HepG2 (cell line): ENCODE data around the gene HACD2. TPM values are rescaled to one million over a fixed set of nuclear protein-coding genes. Genes with fewer than 3 reads are reported as not detected.

Experiments
- FOXK1 ChIP-seq: sonication (generic); formaldehyde crosslinking; IDR thresholded peaks from 2 replicates; pipeline ENCODE4 v1.4.0; 2020; ENCODE audit warnings: low read depth, missing genetic modification reagents, borderline replicate concordance
- HMG20A ChIP-seq: IDR thresholded peaks from 2 replicates; pipeline ENCODE4 v1.6.1; 2016; ENCODE audit warnings: borderline replicate concordance
- NR1H2 ChIP-seq: sonication (generic); formaldehyde crosslinking; IDR thresholded peaks from 2 replicates; pipeline ENCODE4 v1.8.1; 2022; ENCODE audit warnings: low read depth, missing genetic modification reagents, borderline replicate concordance
- SNRNP70 ChIP-seq: fragments of 200-400 bp; formaldehyde crosslinking; IDR thresholded peaks from 2 replicates; pipeline ENCODE4 v1.6.1; 2017; ENCODE audit warnings: mild to moderate bottlenecking, low read depth, low read length, moderate library complexity
- ZNF138 ChIP-seq: sonication (generic); formaldehyde crosslinking; IDR thresholded peaks from 2 replicates; pipeline ENCODE4 v1.5.0; 2020; ENCODE audit warnings: mild to moderate bottlenecking, low read depth, missing genetic modification reagents
- ZNF20 ChIP-seq: sonication (generic); formaldehyde crosslinking; IDR thresholded peaks from 2 replicates; pipeline ENCODE4 v1.4.0; 2020; ENCODE audit warnings: mild to moderate bottlenecking, moderate library complexity, missing genetic modification reagents
- ZNF230 ChIP-seq: sonication (generic); formaldehyde crosslinking; IDR thresholded peaks from 2 replicates; pipeline ENCODE4 v1.4.0; 2020; ENCODE audit warnings: mild to moderate bottlenecking, missing genetic modification reagents
- ZNF430 ChIP-seq: sonication (generic); formaldehyde crosslinking; IDR thresholded peaks from 2 replicates; pipeline ENCODE4 v1.9.0; 2021; ENCODE audit warnings: mild to moderate bottlenecking, missing genetic modification reagents
- ZNF720 ChIP-seq: sonication (generic); formaldehyde crosslinking; IDR thresholded peaks from 2 replicates; pipeline ENCODE4 v1.4.0; 2020; ENCODE audit warnings: missing genetic modification reagents
- ZNF780A ChIP-seq: sonication (generic); formaldehyde crosslinking; IDR thresholded peaks from 2 replicates; pipeline ENCODE4 v1.8.0; 2022; ENCODE audit warnings: mild to moderate bottlenecking, missing genetic modification reagents, moderate library complexity
- polyA plus RNA-seq, 8 experiments: library from polyadenylated mRNA; depleted of rRNA in 3 of 8; stranded (reverse) in 7 of 8; unstranded in 1 of 8; fragments of >200 nt; fragmentation: Illumina TruSeq in 4 of 8; extraction: Trizol in 4 of 8; gene quantifications; 2 replicates each; pipeline versions ENCODE4 v1.2.1 to v1.2.3, GENCODE V29; 2011 to 2016; ENCODE audit warnings: low read depth in 4 of 8, missing spikeins in 1 of 8, mixed read lengths in 1 of 8; ENCODE audit not compliant: insufficient read depth in 1 of 8
- total RNA-seq, 5 experiments: library from RNA; depleted of rRNA; stranded (reverse); fragments of >200 nt; fragmentation: Illumina TruSeq; extraction: Trizol; gene quantifications; 2 replicates each; pipeline ENCODE4 v1.2.3, GENCODE V29; 2016; ENCODE audit warnings: low read depth in 1 of 5
- TF ChIP-seq, protein P1 (sequence below): sonication (generic); formaldehyde crosslinking; IDR thresholded peaks from 2 replicates; pipeline ENCODE4 v1.4.0; 2020; ENCODE audit warnings: low read depth, mild to moderate bottlenecking, missing genetic modification reagents
- TF ChIP-seq, protein P2 (sequence below): sonication (generic); formaldehyde crosslinking; IDR thresholded peaks from 2 replicates; pipeline ENCODE4 v1.8.0; 2022; ENCODE audit warnings: mild to moderate bottlenecking, missing genetic modification reagents; ENCODE audit not compliant: insufficient replicate concordance

The HACD2 gene
- total and polyA plus RNA-seq, 2 of the 13 experiments (the other 11 are each of a cell fraction or from before 2014, with no cell fraction given), result 47.0 to 50.4 TPM

DNA sequence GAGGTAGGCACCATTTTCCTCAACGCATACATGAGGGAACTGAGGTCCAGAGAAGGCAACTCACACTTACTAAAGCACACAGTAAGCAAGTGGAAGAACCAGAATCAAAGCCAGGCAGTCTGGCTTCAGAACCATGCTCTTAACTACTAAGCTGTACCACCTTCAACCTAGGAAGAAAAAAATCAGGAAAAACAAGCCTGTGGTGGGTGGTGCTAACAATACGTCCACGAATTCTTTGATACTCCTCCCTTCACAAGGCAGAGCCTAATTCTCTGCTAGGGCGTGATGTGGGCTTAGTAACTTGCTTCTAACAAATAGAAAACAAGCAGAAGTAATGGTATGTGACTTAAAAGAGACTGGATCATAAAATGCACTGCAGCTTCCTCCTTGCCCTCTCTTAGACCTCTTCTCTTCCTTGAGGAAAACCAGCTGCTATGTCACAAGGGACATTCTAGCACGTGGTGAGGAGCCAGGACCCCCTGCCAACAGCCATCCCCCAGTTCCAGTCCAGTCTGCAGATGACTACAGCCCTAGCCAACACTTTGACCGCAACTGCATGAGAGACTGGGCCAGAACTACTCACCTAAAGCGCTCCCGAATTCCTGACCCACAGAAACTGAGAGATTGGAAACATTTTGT is 36.9 kb downstream of the HACD2 start (continued):
- TF ChIP-seq, protein P1, sequence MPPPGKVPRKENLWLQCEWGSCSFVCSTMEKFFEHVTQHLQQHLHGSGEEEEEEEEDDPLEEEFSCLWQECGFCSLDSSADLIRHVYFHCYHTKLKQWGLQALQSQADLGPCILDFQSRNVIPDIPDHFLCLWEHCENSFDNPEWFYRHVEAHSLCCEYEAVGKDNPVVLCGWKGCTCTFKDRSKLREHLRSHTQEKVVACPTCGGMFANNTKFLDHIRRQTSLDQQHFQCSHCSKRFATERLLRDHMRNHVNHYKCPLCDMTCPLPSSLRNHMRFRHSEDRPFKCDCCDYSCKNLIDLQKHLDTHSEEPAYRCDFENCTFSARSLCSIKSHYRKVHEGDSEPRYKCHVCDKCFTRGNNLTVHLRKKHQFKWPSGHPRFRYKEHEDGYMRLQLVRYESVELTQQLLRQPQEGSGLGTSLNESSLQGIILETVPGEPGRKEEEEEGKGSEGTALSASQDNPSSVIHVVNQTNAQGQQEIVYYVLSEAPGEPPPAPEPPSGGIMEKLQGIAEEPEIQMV (CRISPR knock-in tag), result no peak
- no peak for TF ChIP-seq SNRNP70
- no peak for TF ChIP-seq NR1H2 (CRISPR knock-in tag)
- TF ChIP-seq ZNF430 (CRISPR knock-in tag), result no peak
- TF ChIP-seq HMG20A (CRISPR knock-in tag), result no peak
- TF ChIP-seq ZNF138 (CRISPR knock-in tag), result no peak
- no peak for TF ChIP-seq ZNF720 (CRISPR knock-in tag)
- no peak for TF ChIP-seq FOXK1
- TF ChIP-seq ZNF20 (CRISPR knock-in tag), result no peak
- no peak for TF ChIP-seq ZNF230 (CRISPR knock-in tag)
- no peak for TF ChIP-seq ZNF780A (CRISPR knock-in tag)
- TF ChIP-seq, protein P2, sequence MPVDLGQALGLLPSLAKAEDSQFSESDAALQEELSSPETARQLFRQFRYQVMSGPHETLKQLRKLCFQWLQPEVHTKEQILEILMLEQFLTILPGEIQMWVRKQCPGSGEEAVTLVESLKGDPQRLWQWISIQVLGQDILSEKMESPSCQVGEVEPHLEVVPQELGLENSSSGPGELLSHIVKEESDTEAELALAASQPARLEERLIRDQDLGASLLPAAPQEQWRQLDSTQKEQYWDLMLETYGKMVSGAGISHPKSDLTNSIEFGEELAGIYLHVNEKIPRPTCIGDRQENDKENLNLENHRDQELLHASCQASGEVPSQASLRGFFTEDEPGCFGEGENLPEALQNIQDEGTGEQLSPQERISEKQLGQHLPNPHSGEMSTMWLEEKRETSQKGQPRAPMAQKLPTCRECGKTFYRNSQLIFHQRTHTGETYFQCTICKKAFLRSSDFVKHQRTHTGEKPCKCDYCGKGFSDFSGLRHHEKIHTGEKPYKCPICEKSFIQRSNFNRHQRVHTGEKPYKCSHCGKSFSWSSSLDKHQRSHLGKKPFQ (CRISPR knock-in tag), result no peak
